HG03457 (cell line): Measurements from ENCODE around the gene CAMK2B.

Experiments used
- ATAC-seq: cut with Tn5 transposase; IDR thresholded peaks from one replicate; pipeline ENCODE4 v1.9.1; 2021; ENCODE audit warnings: moderate number of reproducible peaks; ENCODE audit not compliant: unreplicated experiment

Gene CAMK2B

DNA sequence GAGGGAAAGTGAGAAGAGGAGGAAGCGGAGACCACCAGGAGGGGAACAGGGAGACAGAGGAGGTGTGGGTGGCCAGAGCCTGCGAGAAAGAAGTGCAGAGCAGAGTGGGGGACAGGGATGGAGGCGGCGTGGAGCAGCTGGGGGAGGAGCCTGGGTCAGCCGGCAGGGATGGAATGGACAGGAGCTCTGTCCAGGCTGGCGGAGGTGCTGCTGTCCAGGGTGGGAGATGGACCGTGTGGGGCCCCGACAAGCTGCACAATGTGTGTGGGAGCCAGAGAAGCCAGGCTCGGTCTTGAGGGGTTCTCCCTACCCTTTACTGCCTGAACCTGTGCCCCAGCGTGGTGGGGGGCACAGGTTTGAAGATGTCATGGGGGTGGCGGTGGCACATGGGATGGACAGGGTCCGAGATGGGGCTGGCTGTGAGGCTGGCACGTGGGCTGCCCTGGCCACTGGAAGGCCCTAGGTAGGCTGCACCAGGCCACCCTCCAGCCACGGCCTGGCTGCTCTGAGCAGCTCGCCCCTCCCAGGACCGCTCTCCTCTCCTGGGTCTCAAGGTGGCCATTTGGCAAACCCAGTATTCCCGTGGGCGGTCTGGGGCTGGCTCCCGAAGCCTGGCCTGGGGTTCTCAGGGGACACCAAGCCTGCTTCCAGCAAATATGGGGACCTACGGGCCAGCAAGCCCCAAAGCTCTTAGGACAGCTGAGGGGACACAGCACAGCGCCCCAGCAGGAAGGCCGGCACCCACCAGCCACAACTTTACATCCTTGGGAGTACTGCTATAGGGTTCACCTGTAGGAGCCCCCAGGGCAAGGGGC, 92.3 kb downstream of the CAMK2B start:
- ATAC-seq: no peak

DNA sequence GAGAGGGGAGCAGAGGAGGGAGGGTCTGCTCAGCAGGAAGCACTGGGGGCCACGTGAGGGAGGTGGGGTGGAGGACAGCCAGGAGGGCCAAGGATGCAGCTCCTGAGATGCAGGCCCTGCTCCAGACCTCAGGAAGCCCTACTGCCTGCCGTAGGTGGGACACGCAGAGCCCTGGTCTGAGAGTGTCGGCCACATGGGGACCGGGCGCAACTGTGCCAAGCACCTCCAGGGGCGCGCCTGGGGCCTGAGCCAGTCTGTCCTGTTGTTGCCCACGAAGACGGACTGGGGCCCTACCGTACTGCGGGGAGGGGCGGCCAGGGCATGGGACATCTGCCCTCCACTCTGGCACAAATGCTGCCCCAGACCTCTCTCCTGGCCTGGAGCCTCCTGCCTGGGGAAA, 93.0 kb downstream of the CAMK2B start:
- no peak for ATAC-seq

DNA sequence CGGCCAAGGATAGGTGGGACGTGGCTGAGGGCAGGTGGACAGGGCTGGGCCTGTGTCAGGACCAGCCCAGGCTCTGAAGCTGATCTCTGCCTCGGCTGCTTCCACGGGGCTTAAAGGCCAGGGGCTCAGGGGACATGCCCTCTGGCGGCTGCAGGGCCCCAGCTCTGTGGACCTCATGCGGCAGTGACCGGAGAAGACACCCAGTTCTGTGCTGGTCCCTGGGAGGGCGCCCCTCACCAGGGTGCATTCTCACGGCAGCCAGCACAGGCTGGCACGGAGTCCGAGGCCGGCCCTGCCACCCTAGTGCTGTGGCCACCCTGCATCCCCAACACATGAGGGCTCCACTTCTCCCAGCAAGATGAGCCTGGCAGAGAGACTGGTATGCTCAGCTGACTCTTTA, 94.3 kb downstream of the CAMK2B start:
- ATAC-seq: no peak

DNA sequence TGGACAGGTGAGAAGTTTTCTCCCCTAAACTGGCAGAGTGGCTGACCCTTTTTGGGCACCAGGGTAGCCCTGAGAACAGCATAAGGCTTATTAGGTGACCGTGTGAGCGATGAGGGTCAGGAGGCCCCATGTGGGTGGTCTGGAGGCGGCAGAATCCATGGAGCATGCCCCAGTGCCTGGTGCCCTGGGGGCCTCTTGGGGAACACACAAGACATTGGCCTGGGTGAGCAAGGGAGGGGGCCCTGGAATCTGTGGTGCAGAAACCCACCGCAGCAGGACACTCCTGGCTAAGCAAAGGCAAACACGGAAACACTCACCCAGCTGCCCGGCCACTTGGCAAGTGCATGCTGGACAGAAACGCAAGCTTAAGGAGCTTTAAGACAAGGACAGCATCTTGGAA, 95.1 kb downstream of the CAMK2B start:
- ATAC-seq: no peak

DNA sequence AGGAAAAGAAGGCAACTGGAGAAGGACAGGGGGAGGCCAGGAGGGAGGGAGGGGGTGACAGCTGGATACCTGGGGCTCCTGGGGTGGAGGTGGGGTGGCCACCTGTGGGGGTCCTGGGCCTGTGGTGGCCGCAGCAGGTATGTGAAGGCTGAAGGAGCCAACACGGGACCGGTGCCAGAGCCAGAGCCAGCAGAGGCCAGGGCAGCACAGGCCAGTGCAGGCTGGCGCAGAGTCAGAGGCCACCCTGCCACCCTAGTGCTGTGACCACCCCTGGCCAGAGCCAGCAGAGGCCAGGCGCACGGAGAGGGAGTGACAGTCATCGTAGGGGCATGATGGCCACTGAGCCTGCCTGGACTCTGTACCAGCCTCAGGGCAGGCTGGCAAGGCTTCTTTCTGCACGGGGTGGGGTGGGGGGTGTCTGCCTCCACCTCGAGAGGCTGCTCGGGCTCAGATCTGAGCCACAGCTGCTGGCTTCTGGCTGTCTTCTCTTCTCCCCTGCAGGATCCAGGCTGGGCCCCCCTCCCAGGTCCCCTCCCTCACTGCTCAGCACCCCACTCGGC, 95.8 kb downstream of the CAMK2B start:
- ATAC-seq: no peak

DNA sequence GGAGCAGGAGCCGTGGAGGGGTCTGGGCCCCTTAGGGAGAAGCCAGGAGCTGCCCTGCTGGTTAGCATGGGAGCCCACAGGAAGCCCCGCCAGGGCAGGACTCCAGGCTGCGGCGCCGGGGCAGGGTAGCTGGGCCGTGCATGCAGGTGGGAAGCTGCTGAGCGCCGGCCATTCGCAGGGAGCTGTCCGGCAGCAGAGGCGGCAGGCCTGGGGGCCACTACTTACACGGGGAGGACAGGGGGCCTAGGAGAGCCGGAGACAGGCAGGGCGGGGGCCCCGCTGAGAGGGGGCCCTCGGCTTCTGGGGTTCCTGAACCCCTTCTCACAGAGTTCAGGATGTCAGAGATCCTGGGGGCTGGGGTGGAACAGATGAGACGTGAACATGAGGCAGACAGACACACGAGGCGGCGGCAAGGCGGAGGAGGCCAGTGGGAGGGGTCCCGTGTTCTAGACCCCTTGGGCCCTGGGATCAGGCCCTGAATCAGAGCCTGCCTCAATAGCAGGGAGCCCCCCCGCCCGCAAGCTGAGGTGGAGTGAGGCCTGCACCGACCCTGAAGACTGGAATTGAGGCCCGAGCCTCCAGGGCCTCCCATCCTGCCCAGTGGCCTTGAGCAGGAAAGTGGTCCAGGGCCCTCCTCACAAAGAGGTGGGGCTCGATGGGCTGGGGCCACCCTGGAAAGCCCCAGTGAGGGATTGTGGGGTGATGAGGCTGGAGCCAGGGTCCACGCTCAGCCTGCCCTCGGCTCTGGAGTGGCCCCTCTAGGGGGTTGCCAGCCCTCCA, 96.6 kb downstream of the CAMK2B start:
- no peak for ATAC-seq

DNA sequence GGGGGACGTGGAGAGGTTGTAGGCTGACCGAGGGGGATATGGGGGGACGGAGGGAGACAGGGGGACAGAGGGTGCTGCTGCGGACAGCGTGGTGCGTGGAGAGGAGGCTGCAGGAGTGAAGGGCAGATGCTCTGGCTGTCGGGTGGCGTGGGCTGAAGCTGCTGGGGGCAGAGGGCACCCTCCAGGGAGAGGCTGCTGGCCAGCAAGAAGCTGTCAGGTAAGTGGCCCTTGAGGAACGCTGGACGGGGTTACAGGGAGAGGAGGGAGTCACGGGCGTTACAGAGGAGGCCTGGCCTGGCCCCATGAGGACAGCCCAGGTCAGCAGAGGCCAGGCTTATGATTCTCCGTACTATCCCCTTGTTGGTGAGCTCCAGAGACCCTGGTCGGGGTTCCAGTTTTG, 97.5 kb downstream of the CAMK2B start:
- no peak for ATAC-seq

DNA sequence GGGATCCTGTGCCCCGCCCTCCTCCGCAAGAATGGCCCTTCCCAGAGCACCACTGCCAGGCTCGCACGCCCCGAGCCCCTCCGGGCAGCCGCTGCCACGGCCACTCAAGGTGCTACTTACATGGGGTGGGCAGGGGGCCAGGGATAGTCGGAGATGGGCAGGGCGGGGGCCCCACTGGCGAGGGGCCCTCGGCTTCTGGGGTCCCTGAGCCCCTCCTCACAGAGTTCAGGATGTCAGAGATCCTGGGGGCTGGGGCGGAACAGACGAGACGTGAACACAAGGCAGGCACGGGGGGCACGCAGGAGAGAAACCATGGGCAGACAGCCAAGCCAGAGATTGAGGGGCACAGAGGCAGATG, 99.0 kb downstream of the CAMK2B start:
- no peak for ATAC-seq

DNA sequence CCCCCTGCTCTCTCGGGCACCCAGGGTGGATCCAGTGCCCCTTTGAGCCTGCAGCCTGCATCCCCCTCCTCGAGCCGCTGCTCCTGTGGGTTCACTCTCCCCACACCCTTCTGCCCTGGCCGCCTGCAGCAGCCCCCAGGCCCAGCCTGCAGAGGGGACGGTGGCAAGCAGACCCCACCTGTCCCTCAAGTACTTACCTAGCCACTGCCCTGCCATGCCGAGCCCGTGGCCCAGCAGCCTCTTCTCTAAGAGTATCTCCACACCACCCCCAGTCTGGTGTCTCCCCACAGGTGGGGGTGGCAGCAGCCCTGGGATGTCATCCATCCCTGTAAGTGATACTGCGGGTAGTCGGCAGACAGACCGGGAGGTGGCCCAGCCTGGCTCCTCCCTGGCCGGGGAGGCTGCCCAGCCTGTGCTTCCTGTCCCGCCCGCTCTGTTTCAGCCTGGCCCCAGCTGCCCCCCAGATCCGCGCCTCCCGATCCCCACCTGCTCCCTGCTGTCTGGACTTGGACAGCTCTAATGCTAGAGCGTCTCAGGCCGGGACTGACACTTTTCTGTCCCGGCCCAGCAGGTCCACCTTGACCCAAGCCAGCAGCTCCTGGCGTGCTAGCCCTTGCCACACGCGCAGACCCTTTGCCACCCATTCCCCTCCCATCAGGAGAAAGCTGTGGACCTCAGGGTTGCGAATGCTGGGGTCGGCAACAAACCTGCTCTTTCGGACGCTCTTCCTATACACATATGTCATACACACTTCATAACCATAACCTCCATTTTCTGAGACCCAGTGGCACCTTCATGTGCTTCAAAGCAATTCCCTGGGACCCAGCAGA, 99.6 kb downstream of the CAMK2B start:
- ATAC-seq: no peak

DNA sequence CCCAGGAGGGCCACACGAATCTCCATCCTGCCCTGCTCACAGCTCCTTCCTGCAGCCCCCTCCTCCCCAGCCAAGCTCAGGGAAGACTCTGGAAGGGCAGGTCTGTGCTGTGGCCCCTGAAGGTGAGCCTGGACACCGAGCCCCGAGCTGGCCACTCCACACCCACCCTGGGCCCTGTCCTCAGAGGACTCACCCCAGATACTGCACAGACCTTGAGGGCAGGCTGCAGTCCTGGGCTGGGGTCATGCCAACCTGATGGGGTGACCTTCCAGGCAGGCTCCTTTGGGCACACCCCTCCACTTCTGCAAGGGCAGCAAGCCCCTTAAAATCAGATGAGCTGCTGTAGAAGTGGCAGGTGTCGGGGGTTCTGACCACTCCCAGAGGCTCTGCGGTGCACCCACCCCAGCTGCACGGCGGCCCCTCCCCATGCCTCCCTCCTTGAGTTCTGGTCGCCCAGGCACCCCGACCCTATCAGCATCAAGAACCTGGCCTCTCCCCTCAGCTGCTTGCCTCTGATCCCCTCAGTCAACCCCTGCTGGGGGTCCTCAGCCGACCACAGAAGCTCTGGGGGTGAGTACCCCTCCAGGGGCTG, 100.3 kb downstream of the CAMK2B start:
- no peak for ATAC-seq

DNA sequence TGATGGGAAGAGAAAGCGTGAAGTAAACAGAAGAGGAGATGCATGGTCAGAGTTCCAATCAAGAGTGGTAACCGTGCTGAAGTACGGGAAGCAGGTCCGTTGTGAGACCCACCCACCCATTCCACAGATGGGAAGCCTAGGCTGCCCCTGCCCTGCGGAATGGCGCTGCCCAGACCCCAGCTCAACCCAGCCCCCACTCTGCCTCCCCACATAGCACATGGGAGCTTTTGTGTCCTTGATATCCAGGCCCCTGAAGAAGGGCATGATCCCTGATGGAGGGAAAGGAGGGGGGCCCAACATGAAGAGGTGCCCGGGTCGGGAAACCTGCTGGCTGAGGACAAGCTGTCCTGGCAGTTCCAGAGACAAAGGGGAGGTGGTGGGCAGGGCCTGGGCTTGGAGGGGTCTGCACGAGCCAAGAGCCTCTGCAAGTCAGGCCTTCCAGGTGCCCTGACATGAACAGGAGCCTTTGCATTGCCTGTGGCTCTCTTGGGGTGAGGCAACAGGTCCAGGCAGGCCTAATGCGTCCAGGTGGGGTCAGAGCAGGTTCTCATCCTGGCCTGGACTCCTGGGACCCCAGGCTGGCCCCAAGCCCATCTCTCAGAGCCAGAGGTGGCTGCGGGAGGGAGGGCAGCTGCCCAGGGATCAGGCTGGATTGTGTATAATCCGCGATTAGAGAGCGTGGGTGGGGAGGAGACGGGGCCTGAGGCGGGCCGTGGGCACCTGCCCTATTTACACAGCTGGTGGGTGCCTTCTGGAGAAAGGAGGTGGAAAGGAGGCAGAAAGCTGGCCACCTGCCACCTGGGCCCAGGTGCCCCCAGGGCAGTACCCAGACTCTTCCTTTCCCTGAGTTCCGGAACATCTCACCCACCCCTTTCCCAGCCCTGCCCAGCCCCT, 101.1 kb downstream of the CAMK2B start:
- no peak for ATAC-seq

DNA sequence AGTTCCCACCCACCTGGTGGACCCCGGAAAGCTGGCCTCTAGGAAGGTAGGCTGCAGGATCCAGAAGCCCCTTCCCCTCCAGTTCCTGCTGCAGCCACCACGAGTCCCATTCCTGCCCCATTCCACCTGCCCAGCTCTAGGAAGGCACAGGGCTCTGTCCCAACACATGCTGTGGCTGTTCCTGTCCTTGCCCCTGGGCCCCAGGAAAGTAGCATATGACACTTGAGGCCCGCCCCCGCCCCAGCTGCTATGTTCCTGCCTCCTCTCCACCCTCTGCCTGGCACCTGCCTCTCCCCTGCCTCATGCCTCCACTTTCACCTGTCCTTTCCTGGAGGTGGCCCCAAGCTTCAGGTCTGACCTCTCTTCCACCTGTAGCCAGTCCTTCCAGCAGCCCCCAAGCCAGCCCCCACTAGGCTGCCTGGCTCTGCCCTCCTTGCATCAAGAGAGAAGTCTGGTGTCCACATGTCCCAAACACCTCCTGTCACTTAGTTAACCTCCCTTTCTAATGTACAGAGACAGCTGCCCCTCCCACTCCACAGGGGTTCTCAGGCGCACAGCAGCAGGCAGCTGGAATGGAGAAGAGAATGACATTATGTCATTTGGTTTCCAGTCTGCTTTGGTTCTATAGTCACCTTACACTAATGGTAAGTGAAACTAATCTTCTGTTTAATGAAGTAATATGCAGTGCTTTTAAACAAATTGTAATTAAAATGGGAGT, 101.9 kb downstream of the CAMK2B start:
- no peak for ATAC-seq

DNA sequence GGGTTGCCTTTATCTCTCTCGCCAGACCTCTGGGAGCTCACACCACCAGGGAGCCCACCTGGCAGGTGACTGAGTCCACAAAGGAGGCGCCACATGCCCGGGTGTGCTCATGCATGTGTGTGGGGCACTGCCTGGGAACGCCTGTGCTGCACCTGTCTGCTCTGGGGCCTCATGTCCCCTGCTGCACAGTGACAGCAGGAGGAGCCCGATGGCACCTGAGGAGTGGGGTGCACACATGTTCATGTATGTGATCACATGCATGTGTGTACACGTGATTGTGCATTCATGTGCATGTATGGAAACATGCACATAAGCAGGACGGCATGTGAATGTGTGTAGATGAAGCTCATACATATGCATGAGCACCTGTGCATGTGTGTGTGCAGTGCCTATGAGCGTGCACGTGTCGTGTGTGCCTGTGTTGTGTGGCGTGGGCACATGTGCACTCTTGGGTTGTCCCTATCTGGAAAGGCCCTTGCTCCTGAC, 102.6 kb downstream of the CAMK2B start:
- ATAC-seq: no peak

DNA sequence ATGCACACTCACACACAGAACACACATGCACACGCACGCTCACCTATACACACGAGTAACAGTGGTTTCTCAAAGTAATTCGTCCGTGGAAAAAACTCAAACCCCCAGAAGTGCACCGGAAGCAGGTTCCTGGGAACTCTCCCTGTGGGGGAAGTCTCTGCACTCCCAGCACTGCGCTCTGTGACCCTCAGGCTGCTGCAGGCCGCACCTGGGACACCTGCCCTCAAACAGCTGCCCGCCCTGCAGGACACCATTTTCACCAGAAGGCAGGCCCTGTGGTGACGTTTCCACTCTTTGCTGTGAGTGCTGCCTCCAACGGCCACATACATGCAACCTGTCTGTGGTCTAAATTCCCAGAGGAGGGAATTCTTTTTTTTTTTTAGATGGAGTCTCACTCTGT, 103.3 kb downstream of the CAMK2B start:
- no peak for ATAC-seq

DNA sequence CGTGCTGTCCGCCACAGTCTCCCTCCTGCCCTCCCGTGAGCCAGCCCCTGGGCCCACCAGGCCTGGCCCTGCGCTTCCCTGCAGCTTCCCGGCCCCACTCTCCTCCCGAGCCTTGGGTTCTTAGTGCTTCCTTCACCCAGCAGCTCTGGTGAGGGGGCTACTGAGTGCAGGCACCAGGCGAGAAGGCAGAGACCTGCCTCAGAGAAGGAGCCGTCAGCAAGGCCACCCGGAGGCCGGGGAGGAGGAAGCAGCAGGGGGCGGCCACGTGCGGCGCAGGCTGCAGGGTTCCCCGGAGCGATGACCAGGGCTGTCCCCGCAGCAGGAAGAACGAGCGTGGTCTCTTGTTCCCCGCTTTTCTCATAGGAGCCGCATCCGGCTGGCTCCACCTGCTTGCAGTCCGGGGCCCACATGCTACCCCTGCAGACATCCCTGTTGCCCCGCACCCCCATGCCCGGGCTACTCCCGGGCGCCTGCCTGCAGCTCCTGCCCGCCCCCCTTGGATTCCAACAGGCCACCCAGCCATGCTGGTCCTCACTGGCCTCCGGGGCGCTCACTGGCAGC, 104.1 kb downstream of the CAMK2B start:
- no peak for ATAC-seq

DNA sequence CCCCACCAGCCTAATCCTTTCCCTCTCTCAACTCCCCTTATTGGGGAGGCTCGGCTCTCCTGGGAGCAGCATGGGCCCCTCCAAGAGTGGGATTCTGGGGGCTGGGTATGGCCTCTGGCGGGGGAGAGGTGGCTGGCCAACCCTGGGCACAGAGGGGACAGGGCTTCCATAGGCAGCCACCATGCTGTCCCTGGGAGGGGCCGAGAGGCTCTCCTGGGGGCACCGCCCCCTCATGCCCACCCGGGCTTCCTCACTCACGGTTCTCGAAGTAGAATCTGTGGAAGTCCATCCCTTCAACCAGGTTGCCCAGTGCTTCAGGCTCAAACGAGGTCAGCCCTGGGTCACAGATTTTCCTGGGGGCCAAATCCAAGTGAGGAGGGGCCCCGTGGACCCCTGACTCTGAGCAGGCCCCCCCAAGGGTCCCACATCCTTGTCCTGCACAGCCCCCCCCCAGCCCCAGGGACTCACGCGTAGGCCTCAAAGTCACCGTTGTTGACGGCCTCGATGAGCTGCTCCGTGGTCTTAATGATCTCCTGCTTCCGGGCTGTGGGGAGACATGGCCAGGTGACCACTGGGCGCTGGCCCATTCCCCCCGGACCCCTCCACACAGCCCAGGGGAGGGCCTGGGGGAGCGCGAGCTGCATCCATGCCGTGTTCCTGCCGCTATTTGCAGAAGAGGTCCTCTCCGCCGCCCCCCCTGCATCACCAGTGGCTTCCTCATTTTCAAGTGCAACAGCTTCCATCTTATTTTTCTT, 104.9 kb downstream of the CAMK2B start:
- no peak for ATAC-seq

DNA sequence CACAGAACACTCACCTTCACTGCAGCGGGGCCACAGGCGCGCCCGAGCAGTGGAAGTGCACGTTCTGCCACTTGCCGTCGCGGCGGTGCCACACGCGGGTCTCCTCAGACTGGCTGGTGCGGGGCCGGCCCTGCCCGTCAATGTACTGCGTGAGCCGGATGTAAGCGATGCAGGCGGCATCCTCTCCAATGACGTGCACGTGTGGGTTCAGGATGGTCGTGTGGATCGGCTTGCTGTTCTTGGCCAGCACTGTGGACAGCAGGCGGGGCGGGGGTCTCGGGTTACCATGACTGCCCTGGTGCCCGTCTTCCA, 105.4 kb downstream of the CAMK2B start:
- ATAC-seq: no peak

DNA sequence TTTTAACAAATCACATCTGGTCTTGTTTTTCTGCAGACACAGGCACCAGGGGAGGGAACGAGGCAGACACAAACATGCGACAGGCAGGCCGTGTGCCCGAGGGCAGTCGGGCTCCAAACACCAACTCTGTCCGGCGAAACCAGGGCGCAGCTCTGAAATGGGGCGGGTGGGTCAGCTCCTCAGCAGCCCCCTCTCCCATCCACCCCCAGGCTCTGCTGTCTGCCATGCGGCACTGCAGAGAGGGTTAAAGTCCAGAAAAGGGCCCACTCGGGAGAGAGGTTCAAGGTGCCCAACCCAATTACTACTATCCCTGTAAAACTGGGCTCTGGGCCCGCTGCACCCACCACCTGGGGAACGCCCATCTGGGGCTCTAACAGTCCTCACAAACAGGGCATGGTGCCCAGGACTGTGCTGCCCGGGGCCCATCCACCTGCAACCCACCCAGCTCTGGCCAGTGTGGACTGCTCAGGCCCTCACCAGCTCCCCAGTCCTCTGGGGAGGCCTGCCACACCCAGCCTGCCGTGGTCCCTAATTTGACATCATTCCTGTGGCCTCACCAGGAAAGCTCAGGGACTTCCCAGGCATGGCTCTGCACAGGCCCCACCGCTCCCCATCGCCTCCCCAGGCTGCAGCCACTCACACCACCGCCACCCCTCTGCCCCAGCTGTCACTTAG, 105.9 kb downstream of the CAMK2B start:
- no peak for ATAC-seq
